HEK293 (cell line): ENCODE data around the gene MDP1.

Source experiments
- CTCF ChIP-seq: fragments of 450-650 bp; formaldehyde crosslinking; IDR thresholded peaks from 2 replicates; pipeline ENCODE4 v1.5.1; 2016; ENCODE audit warnings: missing biosample characterization, missing genetic modification characterization
- SCRT1 ChIP-seq: fragments of 450-650 bp; formaldehyde crosslinking; IDR thresholded peaks from 2 replicates; pipeline ENCODE4 v1.5.1; 2016; ENCODE audit warnings: missing biosample characterization, missing genetic modification characterization, borderline replicate concordance
- TCF7L2 ChIP-seq: IDR thresholded peaks from 2 replicates; pipeline ENCODE4 v1.6.1; 2011; ENCODE audit warnings: low read depth, mild to moderate bottlenecking, inconsistent platforms, low read length, moderate library complexity, borderline replicate concordance
- YY1 ChIP-seq: fragments of 450-650 bp; formaldehyde crosslinking; IDR thresholded peaks from 2 replicates; pipeline ENCODE4 v1.5.1; 2018; ENCODE audit warnings: missing biosample characterization, missing genetic modification characterization
- ZBTB48 ChIP-seq: fragments of 450-650 bp; formaldehyde crosslinking; IDR thresholded peaks from 2 replicates; pipeline ENCODE4 v1.5.1; 2016; ENCODE audit warnings: missing biosample characterization, missing genetic modification characterization
- ZBTB8A ChIP-seq: fragments of 450-650 bp; formaldehyde crosslinking; IDR thresholded peaks from 2 replicates; pipeline ENCODE4 v1.5.1; 2016; ENCODE audit warnings: missing biosample characterization, missing genetic modification characterization
- ZNF138 ChIP-seq: fragments of 450-650 bp; formaldehyde crosslinking; IDR thresholded peaks from 2 replicates; pipeline ENCODE4 v1.5.1; 2016; ENCODE audit warnings: missing biosample characterization, missing genetic modification characterization, borderline replicate concordance
- ZNF398 ChIP-seq: fragments of 450-650 bp; formaldehyde crosslinking; IDR thresholded peaks from 2 replicates; pipeline ENCODE4 v1.5.1; 2017; ENCODE audit warnings: missing biosample characterization, missing genetic modification characterization
- ZNF530 ChIP-seq: fragments of 450-650 bp; formaldehyde crosslinking; IDR thresholded peaks from 2 replicates; pipeline ENCODE4 v1.5.1; 2016; ENCODE audit warnings: low read depth, missing biosample characterization, missing genetic modification characterization
- ZNF837 ChIP-seq: fragments of 450-650 bp; formaldehyde crosslinking; IDR thresholded peaks from 2 replicates; pipeline ENCODE4 v1.5.1; 2016; ENCODE audit warnings: missing biosample characterization, missing genetic modification characterization
- TF ChIP-seq, protein P1 (sequence below): fragments of 450-650 bp; formaldehyde crosslinking; conservative IDR thresholded peaks from 2 replicates; pipeline ENCODE4 v1.5.1; 2016; ENCODE audit warnings: low read depth, missing biosample characterization, missing genetic modification characterization
- TF ChIP-seq, protein P2 (sequence below): fragments of 450-650 bp; formaldehyde crosslinking; IDR thresholded peaks from 2 replicates; pipeline ENCODE4 v1.5.1; 2016; ENCODE audit warnings: missing biosample characterization, missing genetic modification characterization, borderline replicate concordance

DNA sequence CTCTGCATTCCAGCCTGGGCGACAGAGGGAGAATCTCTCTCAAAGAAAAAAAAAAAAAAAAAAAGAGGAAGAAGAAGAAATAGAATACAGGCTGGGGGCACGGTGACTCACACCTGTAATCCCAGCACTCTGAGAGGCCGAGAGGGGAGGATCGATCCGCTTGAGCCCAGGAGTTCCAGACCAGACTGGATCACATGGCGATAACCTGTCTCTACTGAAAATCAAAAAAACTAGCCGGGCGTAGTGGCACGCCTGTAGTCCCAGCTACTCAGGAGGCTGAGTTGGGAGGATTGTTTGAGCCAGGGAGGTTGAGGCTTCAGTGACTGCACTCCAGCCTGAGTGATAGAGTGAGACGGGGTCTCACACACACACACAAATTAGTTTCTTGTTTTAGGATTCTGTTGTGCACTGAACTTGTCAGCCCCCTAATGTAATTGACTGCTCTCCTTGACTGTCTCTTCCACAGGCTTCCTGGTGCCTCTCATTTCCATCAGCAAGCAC is 27.5 kb upstream of the MDP1 start:
- TF ChIP-seq, protein P1, sequence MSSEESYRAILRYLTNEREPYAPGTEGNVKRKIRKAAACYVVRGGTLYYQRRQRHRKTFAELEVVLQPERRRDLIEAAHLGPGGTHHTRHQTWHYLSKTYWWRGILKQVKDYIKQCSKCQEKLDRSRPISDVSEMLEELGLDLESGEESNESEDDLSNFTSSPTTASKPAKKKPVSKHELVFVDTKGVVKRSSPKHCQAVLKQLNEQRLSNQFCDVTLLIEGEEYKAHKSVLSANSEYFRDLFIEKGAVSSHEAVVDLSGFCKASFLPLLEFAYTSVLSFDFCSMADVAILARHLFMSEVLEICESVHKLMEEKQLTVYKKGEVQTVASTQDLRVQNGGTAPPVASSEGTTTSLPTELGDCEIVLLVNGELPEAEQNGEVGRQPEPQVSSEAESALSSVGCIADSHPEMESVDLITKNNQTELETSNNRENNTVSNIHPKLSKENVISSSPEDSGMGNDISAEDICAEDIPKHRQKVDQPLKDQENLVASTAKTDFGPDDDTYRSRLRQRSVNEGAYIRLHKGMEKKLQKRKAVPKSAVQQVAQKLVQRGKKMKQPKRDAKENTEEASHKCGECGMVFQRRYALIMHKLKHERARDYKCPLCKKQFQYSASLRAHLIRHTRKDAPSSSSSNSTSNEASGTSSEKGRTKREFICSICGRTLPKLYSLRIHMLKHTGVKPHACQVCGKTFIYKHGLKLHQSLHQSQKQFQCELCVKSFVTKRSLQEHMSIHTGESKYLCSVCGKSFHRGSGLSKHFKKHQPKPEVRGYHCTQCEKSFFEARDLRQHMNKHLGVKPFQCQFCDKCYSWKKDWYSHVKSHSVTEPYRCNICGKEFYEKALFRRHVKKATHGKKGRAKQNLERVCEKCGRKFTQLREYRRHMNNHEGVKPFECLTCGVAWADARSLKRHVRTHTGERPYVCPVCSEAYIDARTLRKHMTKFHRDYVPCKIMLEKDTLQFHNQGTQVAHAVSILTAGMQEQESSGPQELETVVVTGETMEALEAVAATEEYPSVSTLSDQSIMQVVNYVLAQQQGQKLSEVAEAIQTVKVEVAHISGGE: no peak
- TF ChIP-seq CTCF (no peak), TCF7L2 (no peak), ZBTB48 (tag by site-specific recombination) (no peak), ZBTB8A (tag by site-specific recombination) (no peak), ZNF138 (tag by site-specific recombination) (no peak), YY1 (tag by site-specific recombination) (no peak), ZNF837 (tag by site-specific recombination) (no peak), SCRT1 (no peak), ZNF530 (tag by site-specific recombination) (no peak), ZNF398 (tag by site-specific recombination) (no peak)
- TF ChIP-seq, protein P2, sequence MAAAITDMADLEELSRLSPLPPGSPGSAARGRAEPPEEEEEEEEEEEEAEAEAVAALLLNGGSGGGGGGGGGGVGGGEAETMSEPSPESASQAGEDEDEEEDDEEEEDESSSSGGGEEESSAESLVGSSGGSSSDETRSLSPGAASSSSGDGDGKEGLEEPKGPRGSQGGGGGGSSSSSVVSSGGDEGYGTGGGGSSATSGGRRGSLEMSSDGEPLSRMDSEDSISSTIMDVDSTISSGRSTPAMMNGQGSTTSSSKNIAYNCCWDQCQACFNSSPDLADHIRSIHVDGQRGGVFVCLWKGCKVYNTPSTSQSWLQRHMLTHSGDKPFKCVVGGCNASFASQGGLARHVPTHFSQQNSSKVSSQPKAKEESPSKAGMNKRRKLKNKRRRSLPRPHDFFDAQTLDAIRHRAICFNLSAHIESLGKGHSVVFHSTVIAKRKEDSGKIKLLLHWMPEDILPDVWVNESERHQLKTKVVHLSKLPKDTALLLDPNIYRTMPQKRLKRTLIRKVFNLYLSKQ (tag by site-specific recombination): no peak
